Measurements from ENCODE around the gene TFAM.

Gene TFAM

GRCh38 chr10:58433066-58433465, 47.9 kb downstream of the TFAM start:
- no peak for DNase-seq (ENCODE audit: low read depth, low spot score)

- no peak for DNase-seq (ENCODE audit: low read depth, low spot score)
These were observed 48.4 kb downstream of the TFAM start for GRCh38 chr10:58433571-58433970.

- DNase-seq (ENCODE audit: low read depth, low spot score) = peak; percentile 82
These were observed 50.2 kb downstream of the TFAM start for GRCh38 chr10:58435297-58435985.

GRCh38 chr10:58436071-58436470, 50.9 kb downstream of the TFAM start:
- DNase-seq (ENCODE audit: low read depth, low spot score) = no peak

- DNase-seq (ENCODE audit: low read depth, low spot score) = no peak
These were observed 53.2 kb downstream of the TFAM start for GRCh38 chr10:58438340-58438871.

GRCh38 chr10:58438986-58439385, 53.8 kb downstream of the TFAM start:
- DNase-seq (ENCODE audit: low read depth, low spot score) = no peak

GRCh38 chr10:58439632-58440364, 54.6 kb downstream of the TFAM start:
- no peak for DNase-seq (ENCODE audit: low read depth, low spot score)

GRCh38 chr10:58440484-58440883, 55.3 kb downstream of the TFAM start:
- no peak for DNase-seq (ENCODE audit: low read depth, low spot score)

GRCh38 chr10:58444321-58444720, 59.1 kb downstream of the TFAM start:
- DNase-seq (ENCODE audit: low read depth, low spot score) = no peak

- no peak for DNase-seq (ENCODE audit: low read depth, low spot score)
These were observed 59.7 kb downstream of the TFAM start for GRCh38 chr10:58444876-58445275.

GRCh38 chr10:58448121-58448935, 63.1 kb downstream of the TFAM start:
- no peak for DNase-seq (ENCODE audit: low read depth, low spot score)
